NCI-H748 (cell line): ENCODE measurements around the gene DLEC1.

Experiments used
- DNase-seq: peaks from one replicate; lab custom pipeline; 2025; ENCODE audit not compliant: unreplicated experiment; lab: John Stamatoyannopoulos, UW

DLEC1 gene

DNA sequence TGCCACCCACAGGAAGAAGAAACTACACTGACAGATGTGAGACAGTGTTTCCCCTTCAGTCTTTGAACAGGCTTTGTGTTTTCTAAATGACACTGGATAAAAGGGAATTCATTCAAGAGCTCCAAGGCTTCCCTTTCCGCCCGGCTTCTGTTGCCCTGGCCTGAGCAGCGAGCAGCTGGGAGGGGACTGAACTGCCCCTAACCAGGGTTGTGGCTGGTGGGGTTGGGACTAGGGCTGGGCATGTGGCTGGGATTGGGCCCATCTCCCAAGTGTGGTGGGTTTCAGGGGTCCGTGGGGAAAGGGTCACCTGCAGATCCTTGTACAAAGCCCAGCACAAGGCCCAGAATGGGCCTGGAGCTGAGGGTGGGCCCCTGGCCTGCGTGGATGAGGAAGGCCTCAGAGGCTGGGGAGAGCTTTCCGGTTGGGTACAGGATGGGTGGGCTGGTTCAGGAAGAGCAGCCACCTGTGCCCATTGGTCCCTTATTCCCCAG is 38.0 kb upstream of the DLEC1 start:
- no peak for DNase-seq

DNA sequence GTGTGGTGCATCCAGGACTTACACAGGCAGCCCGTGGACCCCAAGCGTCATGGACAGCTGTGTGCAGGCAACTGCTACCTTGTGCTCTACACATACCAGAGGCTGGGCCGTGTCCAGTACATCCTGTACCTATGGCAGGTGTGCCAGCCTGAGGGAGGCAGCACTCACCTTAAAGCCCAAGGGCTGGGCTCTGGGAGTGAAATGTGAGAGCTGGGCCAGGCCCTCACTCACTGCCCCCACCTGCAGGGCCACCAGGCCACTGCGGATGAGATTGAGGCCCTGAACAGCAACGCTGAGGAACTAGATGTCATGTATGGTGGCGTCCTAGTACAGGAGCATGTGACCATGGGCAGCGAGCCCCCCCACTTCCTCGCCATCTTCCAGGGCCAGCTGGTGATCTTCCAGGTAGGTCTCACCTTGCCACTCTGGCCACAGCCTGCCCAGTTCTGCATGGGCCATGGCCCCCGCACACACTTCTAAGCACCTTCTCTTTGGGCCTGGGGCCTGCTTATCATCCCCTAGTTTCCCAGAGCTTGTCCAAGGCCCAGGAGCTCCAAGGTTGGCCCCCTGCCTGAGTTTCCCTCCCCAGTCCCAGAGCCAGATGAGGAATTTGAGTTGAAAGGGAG is 37.4 kb upstream of the DLEC1 start:
- DNase-seq = peak; percentile 20

DNA sequence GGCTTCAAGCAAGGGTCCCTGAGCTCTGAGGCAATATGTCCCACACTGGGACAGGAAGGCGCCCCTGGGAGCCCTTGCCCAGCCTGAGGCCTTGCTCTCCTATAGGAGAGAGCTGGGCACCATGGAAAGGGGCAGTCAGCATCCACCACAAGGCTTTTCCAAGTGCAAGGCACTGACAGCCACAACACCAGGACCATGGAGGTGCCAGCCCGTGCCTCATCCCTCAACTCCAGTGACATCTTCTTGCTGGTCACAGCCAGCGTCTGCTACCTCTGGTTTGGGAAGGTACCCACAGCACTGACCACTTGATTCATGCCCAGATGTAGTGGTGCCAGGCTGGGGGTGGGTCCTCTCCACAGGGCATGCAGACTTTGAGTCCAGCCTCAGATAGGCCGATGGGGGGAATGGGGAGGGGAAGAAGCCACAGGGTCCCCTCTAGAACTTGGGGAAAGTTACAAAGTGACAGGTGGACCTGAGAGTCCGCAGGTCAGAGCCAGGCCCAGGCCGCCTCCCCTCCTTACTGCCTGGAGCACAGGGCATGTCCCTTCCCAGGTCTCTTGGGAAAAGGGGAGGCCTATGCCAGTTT is 36.6 kb upstream of the DLEC1 start:
- no peak for DNase-seq

DNA sequence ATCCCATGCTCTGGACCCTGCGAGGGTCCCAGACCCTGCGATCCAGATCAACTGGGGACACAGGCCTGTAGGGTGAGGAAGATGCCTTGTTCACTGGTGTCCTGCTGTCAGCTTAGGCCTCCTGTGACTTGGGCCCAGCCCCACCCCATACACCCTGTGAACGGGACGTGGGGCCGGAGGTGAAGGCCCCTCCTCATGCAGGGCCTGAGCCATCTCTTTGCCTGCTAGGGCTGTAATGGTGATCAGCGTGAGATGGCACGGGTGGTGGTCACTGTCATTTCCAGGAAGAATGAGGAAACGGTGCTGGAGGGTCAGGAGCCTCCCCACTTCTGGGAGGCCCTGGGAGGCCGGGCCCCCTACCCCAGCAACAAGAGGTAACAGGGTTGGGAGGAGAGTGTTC is 36.1 kb upstream of the DLEC1 start:
- DNase-seq = no peak

DNA sequence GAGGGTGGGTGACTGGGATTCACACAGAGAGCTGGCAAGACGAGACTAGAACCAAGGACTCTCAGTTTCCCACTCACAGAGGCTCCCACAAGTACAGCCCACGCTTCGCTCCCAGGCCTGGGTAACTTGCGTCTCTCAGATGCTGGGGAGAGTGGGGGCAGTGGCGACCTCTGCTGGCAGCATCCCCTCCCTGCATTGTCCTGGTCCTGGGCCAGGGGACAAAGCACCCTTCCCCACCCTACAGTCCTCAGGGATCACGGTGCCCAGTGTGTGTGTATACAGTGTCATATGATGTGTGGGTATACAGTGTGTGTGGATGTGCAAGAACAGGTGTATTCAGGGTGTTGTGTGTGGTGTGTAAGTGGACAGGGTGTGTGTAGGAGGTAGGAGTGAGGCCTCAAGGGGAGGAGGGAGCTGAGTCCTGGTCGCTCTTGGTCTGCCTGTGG is 35.6 kb upstream of the DLEC1 start:
- no peak for DNase-seq

DNA sequence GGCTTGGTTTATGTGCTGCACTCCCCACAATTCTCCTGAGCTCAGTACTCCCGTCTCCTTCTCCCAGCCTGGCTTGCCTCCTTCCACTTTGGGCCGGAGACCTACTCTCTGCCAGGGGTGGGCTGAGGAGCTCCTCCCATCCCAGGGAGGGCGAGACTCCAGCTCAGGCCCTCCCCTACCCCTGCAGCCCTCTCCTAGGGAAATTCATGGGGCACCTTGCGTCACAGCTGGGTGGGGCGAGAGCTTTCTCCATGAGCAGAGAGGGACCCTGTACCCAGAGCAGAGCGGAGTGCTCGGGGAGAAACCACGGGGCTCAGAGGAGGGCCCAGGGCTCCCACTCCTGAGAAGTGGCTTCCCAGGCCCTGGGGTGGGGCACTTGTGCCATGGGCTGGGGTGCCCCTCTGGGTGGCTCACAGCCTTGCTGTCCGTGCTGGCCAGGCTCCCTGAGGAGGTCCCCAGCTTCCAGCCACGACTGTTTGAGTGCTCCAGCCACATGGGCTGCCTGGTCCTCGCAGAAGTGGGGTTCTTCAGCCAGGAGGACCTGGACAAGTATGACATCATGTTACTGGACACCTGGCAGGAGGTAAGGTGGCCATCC is 35.1 kb upstream of the DLEC1 start:
- no peak for DNase-seq

DNA sequence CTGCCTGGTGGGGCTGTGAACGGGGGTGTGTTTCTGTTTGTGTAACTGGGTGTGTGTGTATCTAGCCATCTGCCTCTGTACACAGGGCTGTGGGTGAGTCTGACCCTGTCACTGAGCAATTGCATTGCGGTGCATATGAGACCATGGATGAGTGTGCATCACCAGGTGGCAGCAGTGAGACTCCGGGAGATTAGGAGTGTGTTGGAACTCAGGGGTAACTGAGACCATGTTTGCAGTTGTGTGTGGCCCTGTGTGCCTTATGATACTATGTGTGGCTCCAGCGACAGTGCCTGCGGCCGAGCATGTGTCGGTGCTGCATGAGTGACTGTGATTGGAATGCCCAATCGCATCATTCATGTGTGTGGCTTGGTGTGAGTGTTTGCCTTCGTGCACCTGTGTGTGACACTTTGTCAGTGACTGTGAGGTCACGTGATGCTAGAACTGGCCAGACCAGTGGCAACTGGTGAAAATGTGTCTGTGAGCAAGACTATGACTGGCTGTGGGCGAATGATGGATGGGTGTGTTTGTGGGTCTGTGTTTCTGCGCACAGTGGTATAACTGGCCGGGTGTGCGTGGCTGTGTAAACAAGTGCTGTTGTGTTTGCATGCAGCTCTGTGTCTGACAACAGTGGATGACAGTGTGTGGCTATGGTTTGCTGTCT is 34.5 kb upstream of the DLEC1 start:
- DNase-seq = peak; percentile 70

DNA sequence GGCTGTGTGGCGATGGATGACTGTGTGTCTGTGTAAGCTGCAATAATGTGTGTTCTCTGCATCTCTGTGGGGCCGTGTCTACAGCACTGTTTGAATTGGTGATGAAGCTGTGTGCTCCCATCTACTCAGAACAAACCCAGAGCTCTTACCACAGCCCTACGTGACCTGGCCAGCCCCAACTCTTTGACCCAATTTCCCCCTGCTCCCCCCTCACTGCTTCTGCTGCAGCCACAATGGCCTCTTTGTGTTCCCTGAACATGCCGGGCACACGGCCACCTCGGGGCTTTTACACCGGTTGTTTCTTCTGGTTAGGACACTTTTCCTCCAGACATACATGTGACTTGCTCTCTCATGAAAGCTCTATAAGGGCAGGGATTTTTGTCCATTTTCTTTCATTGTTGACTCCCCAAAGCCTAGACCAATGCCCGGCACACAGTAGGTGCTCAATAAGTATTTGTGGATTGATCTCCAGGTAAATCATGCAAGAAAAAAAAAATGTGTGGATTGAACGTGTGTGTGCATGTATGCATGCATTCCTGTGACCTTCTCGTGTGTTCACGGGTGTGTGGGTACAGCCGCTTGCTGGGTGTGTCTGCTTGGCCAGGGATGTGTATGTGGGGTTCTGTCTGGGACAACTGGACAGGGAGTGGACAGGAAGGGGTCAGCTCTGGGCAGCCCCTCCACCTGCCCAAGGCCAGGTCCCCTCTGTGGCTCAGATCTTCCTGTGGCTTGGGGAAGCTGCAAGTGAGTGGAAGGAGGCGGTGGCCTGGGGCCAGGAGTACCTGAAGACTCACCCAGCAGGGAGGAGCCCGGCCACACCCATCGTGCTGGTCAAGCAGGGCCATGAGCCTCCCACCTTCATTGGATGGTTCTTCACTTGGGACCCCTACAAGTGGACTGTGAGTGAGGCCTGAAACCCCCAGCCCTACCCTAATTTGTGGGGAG is 33.7 kb upstream of the DLEC1 start:
- no peak for DNase-seq

DNA sequence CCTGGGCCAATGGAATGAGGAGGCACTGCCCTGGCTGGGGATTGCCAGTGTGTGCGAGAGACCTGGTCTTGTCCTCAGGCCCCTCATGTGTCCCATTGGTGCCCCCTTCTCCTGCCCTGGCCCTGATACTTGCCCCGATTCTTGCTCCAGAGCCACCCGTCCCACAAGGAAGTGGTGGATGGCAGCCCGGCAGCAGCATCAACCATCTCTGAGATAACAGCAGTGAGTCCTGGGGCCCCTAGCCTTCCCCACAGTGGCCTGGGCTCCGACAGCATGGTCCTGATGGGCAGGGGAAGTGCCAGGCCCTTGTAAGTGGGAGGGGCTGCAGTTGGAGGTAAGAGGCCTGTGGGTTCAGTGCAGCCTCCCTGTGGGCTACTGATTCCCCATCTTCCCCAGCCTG is 33.0 kb upstream of the DLEC1 start:
- DNase-seq = no peak

DNA sequence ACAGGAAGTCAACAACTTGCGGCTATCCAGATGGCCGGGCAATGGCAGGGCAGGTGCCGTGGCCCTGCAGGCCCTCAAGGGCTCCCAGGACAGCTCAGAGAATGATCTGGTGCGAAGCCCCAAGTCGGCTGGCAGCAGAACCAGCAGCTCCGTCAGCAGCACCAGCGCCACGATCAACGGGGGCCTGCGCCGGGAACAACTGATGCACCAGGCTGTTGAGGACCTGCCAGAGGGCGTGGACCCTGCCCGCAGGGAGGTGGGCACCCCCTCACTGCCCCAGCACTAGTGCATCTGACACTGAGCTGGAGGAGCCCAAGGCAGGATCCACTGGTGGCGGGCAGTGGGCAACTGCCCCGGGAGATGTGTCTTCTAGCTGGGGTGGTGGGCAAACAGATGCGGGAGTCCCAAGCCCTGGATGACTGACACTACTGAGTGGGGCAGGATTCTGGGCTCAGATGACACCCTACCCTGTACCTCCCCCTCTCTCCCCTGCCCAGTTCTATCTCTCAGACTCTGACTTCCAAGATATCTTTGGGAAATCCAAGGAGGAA is 32.5 kb upstream of the DLEC1 start:
- DNase-seq = no peak

DNA sequence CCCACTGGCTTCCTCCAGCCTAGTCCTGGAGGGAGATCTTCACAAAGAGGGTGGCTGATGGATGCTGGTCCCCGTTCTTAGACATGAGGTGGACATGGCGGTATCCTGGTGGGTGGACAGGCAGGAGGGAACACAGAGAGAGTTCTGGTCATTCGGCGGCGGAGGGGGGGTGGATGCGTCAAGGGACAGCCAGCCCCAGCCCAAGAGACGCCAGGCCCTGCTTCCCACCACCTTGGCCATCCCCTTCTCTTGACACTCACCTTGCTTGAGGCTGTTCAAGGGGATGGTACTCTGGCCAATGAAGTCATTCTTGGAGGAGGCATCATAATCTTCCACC is 31.3 kb upstream of the DLEC1 start:
- DNase-seq = no peak

DNA sequence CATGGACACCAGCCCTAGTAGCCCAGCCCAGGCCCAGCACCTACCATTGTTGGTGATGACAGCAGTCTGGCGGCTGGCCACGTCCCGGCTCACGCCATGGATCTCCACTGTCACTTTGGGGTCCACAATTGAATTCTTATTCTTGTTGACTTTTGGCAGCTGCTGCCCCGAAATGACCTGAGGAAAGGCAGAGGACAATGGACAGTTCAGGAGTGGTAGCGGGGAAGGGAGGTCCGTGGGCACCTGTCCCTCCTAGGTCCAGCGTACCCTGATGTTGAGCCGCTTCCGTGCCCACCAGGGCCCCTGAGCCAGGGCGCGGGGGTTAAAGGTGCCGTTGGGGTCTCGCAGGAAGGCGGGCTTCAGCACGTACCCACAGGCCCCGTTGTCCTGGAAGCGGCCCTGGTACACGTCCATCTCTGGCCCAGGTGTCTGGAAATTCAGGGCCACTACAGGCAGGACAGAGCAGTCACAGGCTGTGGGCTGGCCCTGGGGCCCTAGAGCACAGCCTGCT is 30.8 kb upstream of the DLEC1 start:
- no peak for DNase-seq

DNA sequence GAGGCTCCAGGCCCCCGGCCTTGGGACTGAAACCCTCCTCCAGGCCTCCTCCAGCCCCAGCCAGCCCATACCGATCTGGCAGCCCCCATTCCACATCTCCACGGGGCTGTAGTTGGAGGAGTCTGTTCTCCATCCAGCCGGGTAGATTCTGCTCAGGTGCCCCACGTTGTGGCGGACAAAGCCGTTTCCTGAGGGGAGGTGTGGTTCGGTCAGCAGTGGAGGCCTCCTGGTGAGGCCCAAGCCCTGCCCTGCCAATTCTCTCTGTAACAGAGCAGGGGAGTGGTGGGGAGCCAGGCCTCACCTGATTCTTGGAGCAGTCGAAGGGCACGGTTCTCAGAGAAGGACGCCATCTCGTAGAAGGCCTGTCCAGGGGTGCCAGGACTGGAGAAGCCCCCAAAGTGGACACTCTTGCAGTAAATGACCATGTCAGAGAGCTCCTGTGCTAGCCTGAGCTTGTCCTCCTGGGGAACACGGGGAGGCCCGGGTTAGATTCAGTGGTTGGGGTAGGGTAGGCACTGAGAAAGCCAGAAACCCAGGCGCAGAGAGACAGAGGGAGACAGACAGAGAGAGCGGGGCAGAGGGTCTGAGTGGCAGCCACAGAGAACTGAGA is 29.9 kb upstream of the DLEC1 start:
- DNase-seq = no peak

DNA sequence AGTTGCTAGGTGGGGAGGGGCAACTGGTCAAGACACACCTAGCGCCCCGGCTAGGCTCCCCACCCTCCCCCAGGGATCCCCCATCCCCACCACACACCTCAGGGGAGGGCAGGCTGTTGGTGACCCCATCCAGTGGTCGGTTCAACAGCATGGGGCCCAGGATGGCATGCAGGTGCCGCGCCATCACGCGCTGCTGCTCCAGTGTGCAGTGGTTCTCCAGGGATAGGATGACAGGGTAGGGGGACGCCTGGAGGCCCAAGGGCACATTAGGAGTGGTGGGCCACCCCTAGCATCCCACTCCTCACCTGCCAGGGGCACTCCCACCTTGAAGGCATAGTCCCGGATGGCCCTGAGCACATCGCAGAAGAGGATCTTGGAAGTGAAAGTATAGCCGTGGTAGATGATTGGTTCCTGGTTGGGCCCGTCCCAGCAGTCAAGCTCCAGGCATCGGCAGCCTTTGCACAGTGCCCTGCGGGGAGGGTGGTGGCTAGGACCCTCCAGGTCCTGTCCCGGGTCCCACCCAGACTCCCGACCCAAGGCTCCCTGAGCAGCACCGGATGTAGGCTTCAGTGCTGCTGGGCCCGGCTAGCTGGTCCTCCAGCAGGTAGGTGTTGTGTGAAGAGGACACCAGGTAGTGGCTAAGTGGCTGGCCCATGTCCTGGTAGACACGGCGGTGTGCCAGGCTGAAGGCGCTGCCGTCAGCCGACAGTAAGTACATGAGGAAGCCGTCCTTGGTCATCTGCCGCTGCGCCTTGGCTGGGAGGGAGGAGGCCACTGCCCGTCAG is 29.0 kb upstream of the DLEC1 start:
- DNase-seq = no peak

DNA sequence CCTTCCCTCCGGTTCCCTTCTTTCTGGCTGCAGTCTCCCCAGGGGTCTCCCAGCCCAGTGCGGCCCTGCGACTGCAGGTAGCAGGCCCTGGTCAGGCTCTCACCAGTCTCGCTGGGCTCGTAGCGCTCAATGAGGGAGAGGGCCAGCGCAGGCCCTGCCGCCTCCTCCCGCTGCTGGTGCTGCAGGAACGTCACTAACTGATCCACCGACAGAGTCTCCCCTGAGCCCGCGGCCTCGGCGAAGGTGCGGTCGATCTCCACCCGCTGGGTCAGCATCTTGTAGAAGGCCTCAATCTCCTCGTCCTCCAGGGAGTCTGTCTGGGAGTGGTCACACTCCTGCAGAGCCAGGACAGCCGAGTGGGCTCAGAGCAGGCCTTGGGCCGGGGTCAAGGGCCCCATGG is 27.9 kb upstream of the DLEC1 start:
- no peak for DNase-seq

DNA sequence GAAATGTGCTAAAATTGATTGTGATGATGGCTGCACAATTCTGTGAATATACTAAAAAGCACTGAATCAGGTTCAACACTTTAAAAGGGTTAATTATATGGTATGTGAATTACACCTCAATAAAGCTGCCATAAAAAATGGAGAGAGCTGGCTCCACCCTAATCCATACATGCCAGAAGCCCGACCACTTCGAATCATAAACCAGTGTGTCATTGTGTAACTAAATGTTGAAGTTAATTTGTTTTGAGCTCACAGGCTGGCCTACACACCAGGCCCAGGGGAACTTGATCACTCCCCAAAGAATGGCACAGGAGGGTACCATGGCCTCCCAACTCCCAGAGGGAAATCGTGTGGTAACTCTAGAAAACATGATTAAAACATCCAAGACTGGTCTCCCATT is 23.5 kb upstream of the DLEC1 start:
- peak; percentile 8 for DNase-seq

DNA sequence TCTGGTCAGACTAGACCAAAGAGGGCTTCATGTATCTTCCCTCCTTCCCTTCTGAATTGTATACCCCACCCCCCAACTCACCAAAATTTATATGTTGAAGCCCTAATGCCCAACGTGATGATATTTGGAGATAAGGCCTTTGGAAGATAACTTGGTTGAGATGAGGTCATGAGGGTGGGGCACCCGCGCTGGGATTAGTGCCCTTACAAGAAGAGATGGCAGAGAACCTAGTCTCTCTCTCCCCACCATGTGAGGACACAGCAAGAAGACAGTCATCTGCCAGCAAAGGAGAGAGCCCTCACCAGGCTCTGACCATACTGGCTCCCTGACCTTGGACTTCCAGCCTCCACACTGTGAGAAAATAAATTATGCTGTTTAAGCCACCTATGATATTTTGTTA is 23.0 kb upstream of the DLEC1 start:
- DNase-seq = no peak

DNA sequence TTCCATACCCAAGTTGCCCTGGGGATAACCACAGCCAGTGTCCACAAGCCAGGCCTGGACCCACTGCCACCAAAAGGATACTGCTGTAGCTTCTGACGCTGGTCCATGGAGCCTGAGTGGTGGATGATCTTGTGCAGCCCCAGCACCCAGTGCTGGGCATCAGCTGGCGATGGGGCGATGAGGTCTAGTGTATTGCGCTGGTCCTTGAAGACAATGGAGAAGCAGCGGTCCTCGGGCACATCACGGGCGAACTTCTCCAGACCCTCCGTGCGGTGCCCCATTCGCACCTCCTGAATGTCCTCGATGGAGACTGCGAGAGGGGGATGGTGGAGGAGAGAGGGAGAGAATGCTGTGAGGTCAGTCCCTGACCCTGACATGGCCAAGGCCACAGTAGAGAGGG is 22.6 kb upstream of the DLEC1 start:
- no peak for DNase-seq

DNA sequence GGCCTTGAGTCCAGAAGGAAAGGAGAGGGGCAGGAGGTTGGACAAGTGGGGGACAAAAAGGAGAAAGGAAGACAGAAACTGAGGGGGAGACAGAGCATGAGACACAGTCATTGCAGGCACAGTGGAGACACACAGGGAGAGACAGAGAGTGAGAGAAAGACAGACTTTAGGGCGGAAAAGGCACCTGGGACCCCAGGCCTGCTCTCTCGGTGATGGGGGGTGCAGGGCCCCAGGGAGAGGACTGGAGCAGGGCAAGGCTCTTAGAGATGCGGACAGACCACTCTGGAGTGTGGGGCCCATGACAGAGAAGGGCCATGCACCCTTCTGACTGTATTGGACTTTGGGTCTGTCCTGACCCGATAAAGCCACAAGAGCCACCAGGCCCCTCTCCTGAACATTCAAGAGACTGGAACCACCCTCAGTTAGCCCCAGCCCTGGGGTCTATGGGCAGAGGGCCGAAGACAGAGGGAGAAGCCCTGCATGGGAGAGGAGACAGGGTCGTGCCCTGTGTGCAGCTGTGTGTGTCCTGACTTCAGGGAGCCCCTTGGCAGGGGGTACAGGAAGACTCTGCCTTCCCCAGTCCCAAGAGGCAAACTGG is 22.1 kb upstream of the DLEC1 start:
- DNase-seq = no peak
